Adipocyte (in vitro differentiated cells): ENCODE data around the gene CHSY3.

Experiments used
- DNase-seq: peaks from one replicate; pipeline ENCODE4 v3.0.0-alpha.2; 2015; ENCODE audit warnings: low read depth
- H3K27me3 ChIP-seq: replicated peaks from 2 replicates; pipeline ENCODE4 v1.7.0; 2013; ENCODE audit warnings: mild to moderate bottlenecking, low read length, moderate library complexity; ENCODE audit not compliant: control insufficient read depth, insufficient read depth
- H3K36me3 ChIP-seq: 2 replicates; pipeline ENCODE4 v1.7.0; 2013; ENCODE audit warnings: low read length, mild to moderate bottlenecking, moderate library complexity; ENCODE audit not compliant: control insufficient read depth, insufficient read depth, severe bottlenecking
- H3K4me1 ChIP-seq: 2 replicates; pipeline ENCODE4 v1.7.0; 2013; ENCODE audit warnings: mild to moderate bottlenecking, low read length, moderate library complexity; ENCODE audit not compliant: control insufficient read depth, insufficient read depth
- H3K4me3 ChIP-seq: 2 replicates; pipeline ENCODE4 v1.7.0; 2013; ENCODE audit warnings: mild to moderate bottlenecking, low read length, moderate library complexity
- H3K9ac ChIP-seq: 2 replicates; pipeline ENCODE4 v1.7.0; 2013; ENCODE audit warnings: mild to moderate bottlenecking, low read length, moderate library complexity
- H3K9me3 ChIP-seq: 2 replicates; pipeline ENCODE4 v1.7.0; 2013; ENCODE audit warnings: mild to moderate bottlenecking, low read length, moderate library complexity; ENCODE audit not compliant: control insufficient read depth

Gene CHSY3

DNA sequence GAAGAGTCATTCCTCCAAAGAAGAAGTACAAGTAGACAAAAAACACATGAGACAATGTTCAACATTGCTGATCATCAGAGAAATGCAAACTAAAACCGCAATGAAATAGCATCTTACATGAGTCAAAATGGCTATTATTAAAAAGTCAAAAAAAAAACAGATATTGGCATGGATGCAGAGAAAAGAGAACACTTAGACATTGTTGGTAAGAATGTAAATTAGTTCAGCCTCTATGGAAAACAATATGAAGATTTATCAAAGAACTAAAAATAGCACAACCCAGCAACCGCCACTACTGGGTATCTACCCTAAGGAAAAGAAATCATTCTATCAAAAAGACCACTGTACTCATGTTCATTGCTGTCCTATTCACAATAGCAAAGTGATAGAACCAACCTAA is 157.5 kb downstream of the CHSY3 start:
- no peaks in the 10 kb centered on the region for H3K36me3 ChIP-seq
- no peak overlapping the region for H3K4me3 ChIP-seq
- H3K27me3 ChIP-seq = no peaks in the 10 kb centered on the region
- peaks cover 4% of the 10 kb centered on the region for H3K4me1 ChIP-seq
- no peak for DNase-seq
- H3K9ac ChIP-seq = no peak overlapping the region
- H3K9me3 ChIP-seq = peaks cover 7% of the 10 kb centered on the region

DNA sequence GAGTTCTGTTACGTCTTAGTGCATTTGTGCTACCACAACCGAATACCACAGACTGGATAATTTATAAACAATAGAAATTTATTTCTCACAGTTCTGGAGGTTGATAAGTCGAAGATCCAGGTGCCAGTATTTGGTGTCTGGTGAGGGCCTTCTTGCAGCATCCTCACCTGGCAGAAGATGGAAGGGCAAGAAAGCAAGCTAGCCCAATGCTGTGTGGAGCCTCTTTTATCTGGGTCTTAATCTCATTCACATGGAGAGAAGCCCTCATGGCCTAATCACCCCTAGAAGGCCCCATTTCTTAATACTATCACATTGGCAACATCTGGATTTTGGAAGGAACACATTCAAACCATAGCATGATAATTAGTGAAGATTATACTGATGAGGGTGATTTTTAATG is 159.3 kb downstream of the CHSY3 start:
- no peaks in the 10 kb centered on the region for H3K27me3 ChIP-seq
- peaks cover 7% of the 10 kb centered on the region for H3K9me3 ChIP-seq

DNA sequence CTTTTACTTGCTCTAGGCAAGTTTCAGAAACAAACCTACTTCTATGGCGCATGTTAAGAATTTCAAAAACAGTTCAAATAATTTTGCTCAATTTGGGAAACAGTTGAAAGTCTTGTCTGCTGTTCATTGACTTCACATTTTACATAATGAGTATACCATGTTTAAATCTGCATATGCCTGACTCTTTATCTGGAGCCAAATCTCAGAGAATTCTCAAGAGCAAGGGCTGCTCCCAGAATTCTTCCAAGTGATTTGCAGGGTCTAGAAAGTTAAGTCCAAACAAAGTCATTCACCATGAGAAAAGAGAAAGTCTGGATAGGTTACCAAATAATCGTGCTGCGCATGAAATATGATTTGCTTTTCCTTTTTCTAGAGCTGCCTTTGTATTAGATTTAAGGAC is 160.2 kb downstream of the CHSY3 start:
- peaks cover 11% of the 10 kb centered on the region for H3K4me1 ChIP-seq
- no peaks in the 10 kb centered on the region for H3K36me3 ChIP-seq
- H3K4me3 ChIP-seq = no peak overlapping the region
- peaks cover 7% of the 10 kb centered on the region for H3K9me3 ChIP-seq
- DNase-seq = no peak
- H3K27me3 ChIP-seq = no peaks in the 10 kb centered on the region
- H3K9ac ChIP-seq = no peak overlapping the region

More for the DNA sequence above, 159.3 kb downstream of the CHSY3 start:
- Histone ChIP-seq H3K9ac (no peak overlapping the region), H3K36me3 (no peaks in the 10 kb centered on the region), H3K4me3 (no peak overlapping the region), H3K4me1 (peaks cover 11% of the 10 kb centered on the region)
- no peak for DNase-seq

DNA sequence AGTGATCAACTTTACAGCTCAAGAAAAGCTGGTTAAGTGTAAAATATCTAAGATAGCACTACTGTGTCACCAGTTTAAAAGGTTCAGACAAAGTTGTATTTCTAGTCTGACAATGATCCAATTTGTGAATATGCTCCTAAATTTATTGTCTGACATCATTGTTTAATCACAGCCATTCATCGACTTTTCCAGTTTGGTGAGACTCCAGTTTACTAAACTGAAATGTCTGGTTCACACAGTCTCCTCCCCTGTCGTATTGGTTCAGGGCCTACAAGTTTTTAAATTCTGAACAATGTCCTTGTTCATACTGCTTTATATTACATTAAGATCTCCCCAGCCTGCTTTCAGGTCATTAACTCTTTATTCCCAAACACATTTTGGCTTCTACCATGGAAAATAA is 161.4 kb downstream of the CHSY3 start:
- no peak overlapping the region for H3K4me3 ChIP-seq
- H3K4me1 ChIP-seq = peaks cover 11% of the 10 kb centered on the region
- no peaks in the 10 kb centered on the region for H3K27me3 ChIP-seq
- H3K9ac ChIP-seq = no peak overlapping the region
- H3K36me3 ChIP-seq = no peaks in the 10 kb centered on the region
- H3K9me3 ChIP-seq = no peaks in the 10 kb centered on the region
- DNase-seq = no peak

DNA sequence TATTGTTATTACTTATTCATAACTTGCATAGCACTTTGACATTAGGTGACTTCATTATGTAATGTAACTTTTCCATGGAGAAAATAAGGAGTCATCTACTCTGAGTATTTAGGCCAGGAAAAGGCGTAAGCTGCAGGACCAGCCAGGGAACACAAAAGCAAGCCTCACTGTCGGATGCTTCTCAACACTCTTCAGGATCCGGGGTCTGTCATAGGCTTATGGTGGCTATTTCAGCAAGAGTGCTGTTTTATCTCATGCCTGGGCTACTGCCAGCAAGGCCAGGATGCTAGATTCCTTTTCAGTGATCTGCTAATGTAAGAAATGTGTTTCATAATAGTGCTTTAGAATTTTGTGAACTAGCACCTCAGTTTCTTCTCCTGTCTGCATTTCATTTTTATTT is 162.4 kb downstream of the CHSY3 start:
- Histone ChIP-seq H3K4me3 (no peak overlapping the region), H3K9ac (no peak overlapping the region), H3K36me3 (no peaks in the 10 kb centered on the region), H3K27me3 (no peaks in the 10 kb centered on the region), H3K9me3 (no peaks in the 10 kb centered on the region), H3K4me1 (peaks cover 11% of the 10 kb centered on the region)
- peak; percentile 55 for DNase-seq

DNA sequence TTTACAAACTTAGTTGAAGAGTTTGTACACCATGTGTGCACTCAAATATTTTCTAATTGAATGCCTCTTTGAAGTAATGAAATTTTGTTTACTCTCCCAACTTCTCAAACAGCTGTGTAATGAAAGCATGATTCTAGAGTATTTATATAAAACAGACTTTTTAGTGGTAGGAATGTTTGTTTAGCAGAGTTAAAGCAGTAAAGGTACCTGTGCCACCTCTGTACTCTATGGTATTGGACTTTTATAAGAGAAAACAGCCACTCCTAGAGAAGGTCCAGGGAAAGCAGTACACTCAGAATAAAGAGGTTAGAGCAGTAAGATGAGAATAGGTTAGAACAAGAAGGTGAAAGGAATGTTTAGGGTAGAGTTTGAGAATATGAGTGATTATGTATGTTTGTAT is 163.1 kb downstream of the CHSY3 start:
- no peak overlapping the region for H3K4me3 ChIP-seq
- no peaks in the 10 kb centered on the region for H3K9me3 ChIP-seq
- peaks cover 11% of the 10 kb centered on the region for H3K4me1 ChIP-seq
- no peaks in the 10 kb centered on the region for H3K27me3 ChIP-seq
- H3K9ac ChIP-seq = no peak overlapping the region
- no peak for DNase-seq
- H3K36me3 ChIP-seq = no peaks in the 10 kb centered on the region

DNA sequence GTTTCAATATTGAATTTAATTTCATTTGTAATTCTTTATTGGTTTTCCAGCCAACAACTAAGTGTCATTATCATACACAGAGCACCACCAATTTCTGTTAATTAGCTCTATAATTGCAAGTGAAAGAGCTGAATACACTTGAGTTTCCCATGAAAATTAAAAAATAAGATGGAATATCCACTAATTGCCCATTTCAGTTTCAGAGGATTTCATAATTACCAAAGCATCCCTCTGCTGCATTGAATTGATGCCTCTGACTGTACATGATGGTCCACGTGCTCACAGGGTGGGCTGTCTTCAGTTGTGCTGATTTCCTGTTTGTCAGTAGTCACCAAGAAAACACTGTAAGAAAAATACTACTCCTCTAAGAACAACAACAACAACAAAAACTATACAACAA is 163.8 kb downstream of the CHSY3 start:
- Histone ChIP-seq H3K36me3 (no peaks in the 10 kb centered on the region), H3K9ac (no peak overlapping the region)
- no peak for DNase-seq

DNA sequence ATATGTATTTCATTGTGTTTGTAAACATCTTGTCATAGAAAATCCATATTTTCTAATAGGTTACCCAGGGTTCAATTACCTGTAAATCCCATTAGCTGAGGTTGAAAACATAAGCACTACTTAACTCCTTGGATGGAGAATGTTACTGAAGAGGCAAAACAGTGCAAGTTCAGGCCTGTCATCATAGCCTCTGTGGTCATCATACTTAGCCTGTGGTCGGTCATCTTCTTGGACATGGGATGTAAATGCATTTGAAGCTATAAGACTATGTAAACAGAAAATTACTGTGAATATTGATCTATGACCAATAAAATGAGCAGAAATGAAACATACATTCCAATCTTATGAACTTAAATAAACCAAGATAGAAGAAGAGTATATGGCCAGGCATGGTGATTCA is 164.7 kb downstream of the CHSY3 start:
- Histone ChIP-seq H3K4me3 (no peak overlapping the region), H3K4me1 (peaks cover 11% of the 10 kb centered on the region), H3K27me3 (no peaks in the 10 kb centered on the region), H3K9me3 (no peaks in the 10 kb centered on the region), H3K9ac (no peak overlapping the region), H3K36me3 (no peaks in the 10 kb centered on the region)
- DNase-seq = no peak

More for the DNA sequence above, 163.8 kb downstream of the CHSY3 start:
- peaks cover 11% of the 10 kb centered on the region for H3K4me1 ChIP-seq
- H3K4me3 ChIP-seq = no peak overlapping the region
- no peaks in the 10 kb centered on the region for H3K9me3 ChIP-seq
- no peaks in the 10 kb centered on the region for H3K27me3 ChIP-seq

DNA sequence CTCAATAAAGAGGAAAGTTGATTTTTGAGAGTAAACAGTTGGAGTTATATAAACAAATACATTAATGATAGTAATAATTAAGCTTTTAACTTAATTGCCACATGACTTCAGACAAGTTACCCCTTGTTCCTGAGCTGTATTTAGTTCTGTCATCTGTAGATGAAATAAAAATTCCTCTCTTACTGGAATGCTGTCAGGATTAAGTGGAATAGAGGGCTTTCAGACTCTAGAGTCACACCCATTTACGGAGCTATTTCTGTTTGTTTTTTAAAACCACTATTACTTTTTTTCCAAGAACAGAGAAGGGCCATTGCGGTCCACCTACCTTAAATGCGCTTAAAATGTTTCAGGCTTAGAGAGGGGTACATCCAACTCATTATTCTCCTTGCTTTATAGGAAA is 170.6 kb downstream of the CHSY3 start:
- no peak overlapping the region for H3K9ac ChIP-seq
- no peak for DNase-seq
- no peaks in the 10 kb centered on the region for H3K27me3 ChIP-seq
- H3K4me1 ChIP-seq = no peaks in the 10 kb centered on the region
- H3K9me3 ChIP-seq = no peaks in the 10 kb centered on the region
- no peak overlapping the region for H3K4me3 ChIP-seq
- no peaks in the 10 kb centered on the region for H3K36me3 ChIP-seq

DNA sequence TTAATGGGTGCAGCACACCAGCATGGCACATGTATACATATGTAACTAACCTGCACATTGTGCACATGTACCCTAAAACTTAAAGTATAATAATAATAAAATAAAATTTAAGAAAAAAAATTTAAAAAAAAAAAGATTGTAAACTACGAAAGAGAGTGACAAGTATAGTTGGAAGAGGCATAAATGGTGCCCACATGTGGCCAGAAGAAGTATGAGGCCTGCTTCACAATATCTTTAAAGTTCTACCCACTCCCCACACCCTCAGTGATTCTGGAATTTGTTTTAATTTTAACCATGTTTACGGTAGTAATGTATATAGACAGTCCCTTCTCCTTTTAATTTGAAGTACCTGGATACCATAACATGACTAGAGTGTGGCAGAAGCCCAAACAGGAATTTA is 172.7 kb downstream of the CHSY3 start:
- peak; percentile 15 for DNase-seq
- no peaks in the 10 kb centered on the region for H3K4me1 ChIP-seq
- no peaks in the 10 kb centered on the region for H3K9me3 ChIP-seq
- no peak overlapping the region for H3K9ac ChIP-seq
- no peaks in the 10 kb centered on the region for H3K27me3 ChIP-seq
- no peak overlapping the region for H3K4me3 ChIP-seq
- no peaks in the 10 kb centered on the region for H3K36me3 ChIP-seq

DNA sequence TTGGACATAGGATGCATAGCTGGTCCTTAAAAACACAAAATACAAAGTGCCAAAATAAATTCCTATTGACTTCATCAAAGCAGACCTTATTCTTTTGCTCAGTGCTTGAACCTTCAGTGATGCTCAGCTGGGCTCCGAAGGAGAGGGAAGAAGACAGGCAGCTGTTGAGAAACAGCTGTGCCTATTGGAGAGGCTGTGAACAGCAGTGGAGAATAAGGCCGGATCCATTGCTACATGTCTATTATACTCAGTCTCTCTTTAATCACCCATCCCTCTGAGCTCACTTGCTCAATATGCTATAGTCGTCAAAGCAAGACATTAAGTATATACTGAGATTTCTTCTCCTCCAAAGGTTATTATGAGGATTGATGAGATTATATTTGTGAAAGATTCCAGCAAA is 174.4 kb downstream of the CHSY3 start:
- no peaks in the 10 kb centered on the region for H3K9me3 ChIP-seq
- no peaks in the 10 kb centered on the region for H3K36me3 ChIP-seq
- H3K4me1 ChIP-seq = no peaks in the 10 kb centered on the region
- no peaks in the 10 kb centered on the region for H3K27me3 ChIP-seq
- no peak overlapping the region for H3K4me3 ChIP-seq
- DNase-seq = no peak
- no peak overlapping the region for H3K9ac ChIP-seq

DNA sequence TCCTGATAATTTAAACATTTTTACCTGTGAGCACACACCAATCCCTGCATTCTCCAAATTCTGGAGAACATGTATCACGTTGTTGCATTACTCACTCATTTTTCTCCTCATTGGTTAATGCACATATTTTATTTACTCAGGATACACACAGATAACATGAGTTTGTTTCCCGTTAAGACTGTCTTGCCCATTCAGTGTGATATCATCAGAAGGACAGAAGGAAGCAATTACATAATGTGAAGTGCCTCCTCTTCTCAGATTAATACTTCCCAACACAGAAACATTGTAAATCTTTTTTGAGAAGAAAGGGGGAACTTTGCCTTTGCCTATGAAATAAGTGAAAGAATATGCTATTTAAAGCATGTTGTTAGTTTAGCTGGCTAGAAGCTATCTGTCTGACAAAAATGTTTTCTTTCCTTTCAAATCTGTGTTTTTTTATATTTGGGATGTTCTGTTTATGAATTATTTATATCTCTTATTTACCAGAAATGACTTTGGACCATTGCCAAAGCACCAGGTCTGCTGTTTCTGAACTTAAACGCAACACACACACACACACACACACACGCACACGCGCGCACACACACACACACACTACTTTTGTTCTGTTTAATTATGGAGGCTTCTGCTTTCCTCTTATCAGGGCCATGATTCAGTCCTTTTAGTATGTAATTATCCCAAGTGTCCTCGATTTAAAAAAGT is 186.5 kb downstream of the CHSY3 start:
- Histone ChIP-seq H3K9me3 (peaks cover 7% of the 10 kb centered on the region), H3K4me1 (no peaks in the 10 kb centered on the region), H3K36me3 (no peaks in the 10 kb centered on the region), H3K27me3 (no peaks in the 10 kb centered on the region), H3K9ac (no peak overlapping the region), H3K4me3 (no peak overlapping the region)
- no peak for DNase-seq
